Cardiac fibroblast (primary cell): ENCODE measurements around the gene HS3ST5.
A peak's percentile ranks its signal among the peaks of the same experiment; 100 is the strongest.

Source experiments
- DNase-seq, 2 donors: peaks; one replicate each; pipeline versions ENCODE4 v3.0.0 to v3.0.0-alpha.2; 2010; ENCODE audit warnings: low read depth in 2 of 2
- H3K4me3 ChIP-seq, 2 donors: replicated peaks in 1 of 2; 1 replicate in 1 of 2; 2 replicates in 1 of 2; pipeline ENCODE4 v1.5.1; 2011; ENCODE audit warnings: low read depth in 2 of 2, low read length in 2 of 2, mild to moderate bottlenecking in 2 of 2, moderate library complexity in 1 of 2
- TF ChIP-seq, protein P1 (sequence below): IDR thresholded peaks from one replicate; pipeline ENCODE4 v1.5.1; 2011; ENCODE audit warnings: low read depth, mild to moderate bottlenecking, low read length, inconsistent platforms

Gene HS3ST5

DNA sequence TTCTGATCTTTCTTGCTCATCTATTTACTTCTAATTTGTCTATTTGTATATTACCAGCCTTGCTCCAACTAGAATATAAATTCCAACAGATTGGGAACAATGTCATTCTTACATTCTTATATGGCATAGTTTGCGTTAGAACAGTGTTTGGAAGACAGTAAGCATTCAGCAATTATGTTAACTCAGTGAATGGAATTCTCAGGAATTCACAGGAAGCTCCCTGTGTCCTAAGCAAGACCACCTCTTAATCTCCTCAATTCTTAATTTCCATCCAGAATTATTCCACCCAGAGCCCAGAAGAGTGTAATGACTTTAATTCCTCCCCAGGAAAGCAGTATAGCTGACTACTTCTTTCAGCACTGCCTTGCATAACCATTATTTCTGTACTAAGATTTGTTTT lies 18.2 kb upstream of the HS3ST5 start:
- TF ChIP-seq, protein P1, sequence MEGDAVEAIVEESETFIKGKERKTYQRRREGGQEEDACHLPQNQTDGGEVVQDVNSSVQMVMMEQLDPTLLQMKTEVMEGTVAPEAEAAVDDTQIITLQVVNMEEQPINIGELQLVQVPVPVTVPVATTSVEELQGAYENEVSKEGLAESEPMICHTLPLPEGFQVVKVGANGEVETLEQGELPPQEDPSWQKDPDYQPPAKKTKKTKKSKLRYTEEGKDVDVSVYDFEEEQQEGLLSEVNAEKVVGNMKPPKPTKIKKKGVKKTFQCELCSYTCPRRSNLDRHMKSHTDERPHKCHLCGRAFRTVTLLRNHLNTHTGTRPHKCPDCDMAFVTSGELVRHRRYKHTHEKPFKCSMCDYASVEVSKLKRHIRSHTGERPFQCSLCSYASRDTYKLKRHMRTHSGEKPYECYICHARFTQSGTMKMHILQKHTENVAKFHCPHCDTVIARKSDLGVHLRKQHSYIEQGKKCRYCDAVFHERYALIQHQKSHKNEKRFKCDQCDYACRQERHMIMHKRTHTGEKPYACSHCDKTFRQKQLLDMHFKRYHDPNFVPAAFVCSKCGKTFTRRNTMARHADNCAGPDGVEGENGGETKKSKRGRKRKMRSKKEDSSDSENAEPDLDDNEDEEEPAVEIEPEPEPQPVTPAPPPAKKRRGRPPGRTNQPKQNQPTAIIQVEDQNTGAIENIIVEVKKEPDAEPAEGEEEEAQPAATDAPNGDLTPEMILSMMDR = no peak
- no peak for DNase-seq
- H3K4me3 ChIP-seq = no peak overlapping the region

DNA sequence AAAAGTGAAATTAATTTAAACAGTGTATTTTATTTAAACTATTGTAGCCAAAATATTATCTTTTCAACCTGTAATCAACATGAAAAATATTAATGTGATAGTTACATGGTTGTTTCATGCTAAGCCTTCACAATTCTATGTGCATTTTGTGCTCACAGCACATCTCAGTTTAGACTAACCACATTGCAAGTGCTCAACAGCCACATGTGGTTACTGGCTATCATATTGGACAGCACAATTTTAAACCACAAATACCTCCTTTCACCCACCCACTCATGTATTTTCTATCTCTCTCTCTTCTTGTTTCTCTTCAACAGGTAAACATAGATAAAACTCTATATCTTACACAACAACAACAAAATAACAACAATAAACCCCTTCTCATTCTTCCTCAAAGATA lies 12.5 kb upstream of the HS3ST5 start:
- TF ChIP-seq, protein P1 = no peak
- no peak for DNase-seq
- no peak overlapping the region for H3K4me3 ChIP-seq

DNA sequence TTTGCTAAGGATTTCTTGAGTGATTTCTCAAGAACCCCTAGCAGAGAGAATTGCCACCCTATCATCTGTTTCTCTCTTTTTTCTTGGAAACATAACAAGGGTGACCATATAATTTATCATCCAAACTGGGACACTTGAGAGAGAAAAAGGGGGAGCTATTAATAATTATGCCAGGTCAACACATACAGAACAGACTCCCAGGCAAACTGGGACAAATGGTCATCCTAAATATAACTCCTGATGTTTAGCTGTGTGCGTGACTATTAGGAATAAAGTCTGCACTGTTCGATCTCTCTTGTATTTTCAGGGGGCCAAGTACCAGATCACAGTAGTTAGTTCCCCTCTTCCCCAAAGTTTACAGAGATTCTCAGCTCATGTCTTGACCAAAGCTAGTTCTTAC lies 11.7 kb upstream of the HS3ST5 start:
- TF ChIP-seq, protein P1 = no peak
- DNase-seq = no peak
- H3K4me3 ChIP-seq = no peak overlapping the region

DNA sequence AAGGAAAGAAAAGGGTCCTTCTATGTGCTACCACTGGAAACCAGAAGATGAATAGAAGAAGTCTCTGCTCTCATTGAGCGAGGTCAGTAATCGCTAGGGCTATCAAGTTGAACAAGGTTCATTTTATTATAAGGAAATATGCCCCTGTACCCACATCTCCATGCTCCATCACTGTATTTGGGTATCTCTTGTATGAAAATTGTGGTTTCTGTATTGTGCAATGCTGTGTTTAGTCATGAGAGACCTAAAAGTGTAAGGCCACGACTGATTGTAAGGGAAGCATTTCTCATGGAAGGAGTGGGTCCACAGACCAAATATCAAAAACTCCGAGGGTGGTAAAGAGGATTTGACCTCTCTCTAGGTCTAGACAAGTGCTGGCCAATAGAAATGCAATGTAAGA lies 3.6 kb upstream of the HS3ST5 start:
- TF ChIP-seq, protein P1 = no peak
- no peak for DNase-seq
- no peak overlapping the region for H3K4me3 ChIP-seq

DNA sequence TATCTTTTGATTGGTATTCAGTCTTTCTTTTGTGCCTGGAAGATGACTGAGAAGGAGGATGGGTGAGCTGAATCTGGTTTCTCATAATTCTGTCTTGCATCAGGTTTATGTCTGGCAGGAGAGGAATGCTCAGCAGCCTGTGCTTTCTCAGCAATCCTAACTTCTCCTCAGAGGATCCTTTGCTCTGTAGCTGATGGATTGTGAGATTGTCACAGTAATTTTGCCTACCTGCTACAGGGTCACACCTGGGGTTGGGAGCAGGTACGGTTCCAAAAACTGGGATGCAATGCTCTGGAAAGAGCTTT lies 2.1 kb upstream of the HS3ST5 start:
- TF ChIP-seq, protein P1 = no peak
- no peak overlapping the region for H3K4me3 ChIP-seq
- no peak for DNase-seq

DNA sequence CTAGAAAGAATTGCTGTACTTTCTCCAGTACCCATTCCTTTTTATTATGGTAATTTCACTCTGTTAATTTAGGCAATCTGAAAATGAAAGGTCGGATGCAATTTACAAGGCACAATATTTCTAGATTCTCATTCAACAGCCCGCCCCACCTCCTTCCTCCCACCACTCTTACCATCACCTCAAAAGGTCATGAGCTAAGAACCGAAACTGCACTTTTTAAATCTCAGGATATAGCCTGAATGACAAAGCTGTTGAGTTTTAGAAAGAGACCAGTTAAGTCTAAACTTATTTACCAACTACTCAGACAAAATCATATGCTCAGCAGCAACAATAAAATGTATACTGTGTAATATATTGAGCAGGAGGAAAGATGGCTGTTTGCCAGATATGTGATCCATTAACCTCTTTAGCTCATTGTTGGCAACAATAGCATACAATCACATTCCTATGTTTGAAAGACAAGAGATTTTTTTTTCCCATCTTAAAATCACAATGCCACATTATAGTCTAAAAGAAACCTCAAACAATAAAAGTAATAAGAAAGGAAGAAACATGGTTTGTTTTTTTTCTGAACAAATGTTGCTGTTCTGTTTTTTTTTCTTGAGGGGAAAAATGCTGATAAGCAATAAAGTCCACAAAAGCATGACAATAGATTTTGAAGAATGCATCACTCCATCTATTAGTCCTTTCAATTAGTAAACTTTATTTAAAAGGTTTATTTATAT lies 1.6 kb upstream of the HS3ST5 start:
- TF ChIP-seq, protein P1 = no peak
- no peak overlapping the region for H3K4me3 ChIP-seq

DNA sequence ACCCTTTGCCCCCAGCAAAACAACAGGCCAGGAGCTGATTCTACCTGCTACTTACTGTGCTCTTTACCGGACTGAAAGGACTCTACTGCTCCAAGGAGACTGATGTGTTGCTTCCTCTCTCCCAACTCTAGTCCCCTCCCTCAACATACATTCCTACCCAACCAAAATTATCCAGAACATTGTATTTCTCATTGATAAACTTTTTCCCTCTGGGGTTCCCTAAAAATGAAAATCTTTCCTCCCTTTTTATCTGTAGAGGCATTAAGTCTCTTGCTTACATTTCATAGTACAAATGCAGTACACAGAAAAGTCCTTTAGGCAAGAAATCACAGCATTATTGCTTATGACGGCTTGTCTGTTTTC lies 940 bp upstream of the HS3ST5 start:
- no peak for DNase-seq
- TF ChIP-seq, protein P1 = no peak
- peak overlapping the region in 1 of 2 donors; percentile 34 for H3K4me3 ChIP-seq

More for the DNA sequence above, 1.6 kb upstream of the HS3ST5 start:
- DNase-seq = no peak
